Measurements from ENCODE around the gene WDR41.
"Not testable (repeated sequence)": the region's sequence is repeated elsewhere in the genome, so short reads cannot be mapped to it uniquely, and the experiment has no call there.

The WDR41 gene

DNA sequence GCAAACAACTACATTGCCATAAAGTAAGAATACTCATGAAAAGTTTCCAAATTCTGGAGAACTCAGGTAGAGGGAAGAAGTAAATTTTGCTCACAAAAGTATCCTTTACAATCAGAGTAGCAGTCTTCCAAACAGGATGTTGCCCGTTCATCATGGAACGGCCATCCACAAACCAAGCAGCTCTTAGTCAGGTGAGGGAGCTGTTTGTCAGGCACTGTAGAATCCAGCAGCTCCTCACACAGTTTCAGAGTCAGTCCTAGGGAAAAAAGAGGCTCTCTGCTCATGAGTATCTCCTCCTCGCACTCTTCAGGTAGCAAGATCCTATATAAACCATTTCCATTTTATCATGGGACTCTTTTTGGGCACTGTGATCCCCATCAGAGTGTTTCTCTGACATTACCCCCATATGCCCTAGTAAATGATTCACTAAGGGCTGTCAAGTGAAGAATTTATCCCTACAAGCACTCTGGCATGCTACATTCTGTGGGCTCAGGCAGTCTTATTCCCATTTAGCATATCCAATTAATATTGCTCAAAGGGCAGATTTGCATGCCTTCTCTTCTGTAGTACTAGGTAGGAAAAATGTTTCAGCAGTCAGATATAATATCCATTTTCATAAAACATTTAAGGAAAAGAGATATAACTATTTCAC lies 97.9 kb downstream of the WDR41 start:
- TF ChIP-seq, protein P1, sequence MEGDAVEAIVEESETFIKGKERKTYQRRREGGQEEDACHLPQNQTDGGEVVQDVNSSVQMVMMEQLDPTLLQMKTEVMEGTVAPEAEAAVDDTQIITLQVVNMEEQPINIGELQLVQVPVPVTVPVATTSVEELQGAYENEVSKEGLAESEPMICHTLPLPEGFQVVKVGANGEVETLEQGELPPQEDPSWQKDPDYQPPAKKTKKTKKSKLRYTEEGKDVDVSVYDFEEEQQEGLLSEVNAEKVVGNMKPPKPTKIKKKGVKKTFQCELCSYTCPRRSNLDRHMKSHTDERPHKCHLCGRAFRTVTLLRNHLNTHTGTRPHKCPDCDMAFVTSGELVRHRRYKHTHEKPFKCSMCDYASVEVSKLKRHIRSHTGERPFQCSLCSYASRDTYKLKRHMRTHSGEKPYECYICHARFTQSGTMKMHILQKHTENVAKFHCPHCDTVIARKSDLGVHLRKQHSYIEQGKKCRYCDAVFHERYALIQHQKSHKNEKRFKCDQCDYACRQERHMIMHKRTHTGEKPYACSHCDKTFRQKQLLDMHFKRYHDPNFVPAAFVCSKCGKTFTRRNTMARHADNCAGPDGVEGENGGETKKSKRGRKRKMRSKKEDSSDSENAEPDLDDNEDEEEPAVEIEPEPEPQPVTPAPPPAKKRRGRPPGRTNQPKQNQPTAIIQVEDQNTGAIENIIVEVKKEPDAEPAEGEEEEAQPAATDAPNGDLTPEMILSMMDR (conservative IDR thresholded peaks at IDR 0.05; ENCODE audit: low read length) = no peak
- no peak overlapping the region for H3K4me3 ChIP-seq (ENCODE audit: low read length)
- DNase-seq (ENCODE audit: low read depth) = no peak

- no peak for DNase-seq (ENCODE audit: low read depth)
- no peak overlapping the region for H3K4me3 ChIP-seq (ENCODE audit: low read length)
- TF ChIP-seq, protein P1 (conservative IDR thresholded peaks at IDR 0.05; ENCODE audit: low read length) = no peak
Observed at GRCh38 chr5:77391240-77391765, 100.8 kb downstream of the WDR41 start.

DNA sequence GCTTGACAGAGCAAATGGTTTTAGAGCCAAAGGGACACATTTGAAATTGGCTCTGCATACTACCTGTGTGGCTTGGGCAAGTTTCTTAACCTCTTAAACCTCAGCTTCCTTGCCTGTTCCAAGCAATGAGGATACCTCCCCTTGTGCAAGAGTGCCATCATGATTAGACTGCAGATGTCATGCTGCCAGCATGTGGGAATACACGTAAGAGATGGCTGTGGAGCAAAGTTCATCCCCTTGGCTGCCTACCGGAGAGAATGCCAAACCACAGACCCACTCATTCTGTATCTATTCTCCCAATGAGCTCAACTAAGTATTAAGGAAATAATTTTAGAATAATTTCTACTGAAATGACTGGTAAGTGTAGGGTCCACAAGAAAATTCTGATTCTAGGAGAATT lies 101.3 kb downstream of the WDR41 start:
- peak; percentile 89 for DNase-seq (ENCODE audit: low read depth)
- TF ChIP-seq, protein P1 (conservative IDR thresholded peaks at IDR 0.05; ENCODE audit: low read length) = no peak
- no peak overlapping the region for H3K4me3 ChIP-seq (ENCODE audit: low read length)

- H3K4me3 ChIP-seq (ENCODE audit: low read length) = no peak overlapping the region
- TF ChIP-seq, protein P1 (conservative IDR thresholded peaks at IDR 0.05; ENCODE audit: low read length) = no peak
- DNase-seq (ENCODE audit: low read depth) = peak; percentile 32
Observed at GRCh38 chr5:77390221-77390620, 101.9 kb downstream of the WDR41 start.

DNA sequence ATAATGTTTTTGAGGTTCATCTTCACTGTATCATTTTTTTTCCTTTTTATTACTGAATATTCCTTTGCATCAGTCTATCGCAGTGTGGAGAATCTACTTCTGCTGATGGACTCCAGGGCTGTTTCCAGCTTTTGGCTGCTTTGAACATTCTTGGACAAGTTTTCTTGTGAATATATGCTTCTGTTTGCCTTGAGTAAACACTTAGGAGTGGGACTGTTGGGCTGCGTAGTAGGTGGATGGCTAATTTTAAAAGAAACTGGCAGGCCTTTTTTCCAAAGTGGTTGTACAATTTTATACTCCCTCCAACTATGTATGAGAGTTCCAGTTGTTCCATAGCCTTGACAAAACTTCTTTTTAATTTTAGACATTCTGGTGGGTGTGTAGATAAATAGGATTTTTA lies 102.4 kb downstream of the WDR41 start:
- TF ChIP-seq, protein P1 (conservative IDR thresholded peaks at IDR 0.05; ENCODE audit: low read length) = no peak
- H3K4me3 ChIP-seq (ENCODE audit: low read length) = no peak overlapping the region
- no peak for DNase-seq (ENCODE audit: low read depth)

GRCh38 chr5:77386340-77386739 lies 105.8 kb downstream of the WDR41 start:
- not testable (repeated sequence) for DNase-seq (ENCODE audit: low read depth); H3K4me3 ChIP-seq (ENCODE audit: low read length)

- not testable (repeated sequence) for H3K4me3 ChIP-seq (ENCODE audit: low read length)
- peak; percentile 12 for DNase-seq (ENCODE audit: low read depth)
Observed at GRCh38 chr5:77383336-77383735, 108.8 kb downstream of the WDR41 start.

Data from AG10803 (cell line).